Lung microvascular endothelial cell (primary cell): ENCODE measurements around the gene DAB2IP. TPM values are rescaled to one million over a fixed set of nuclear protein-coding genes. Genes with fewer than 3 reads are reported as not detected.
A peak's percentile ranks its signal among the peaks of the same experiment; 100 is the strongest.
"Not testable (repeated sequence)": the region's sequence is repeated elsewhere in the genome, so short reads cannot be mapped to it uniquely, and the experiment has no call there.

Experiments used
- DNase-seq, 2 donors: peaks; one replicate each; pipeline versions ENCODE4 v3.0.0 to v3.0.0-alpha.2; 2010; ENCODE audit warnings: low read depth in 2 of 2
- total RNA-seq: library from RNA; depleted of rRNA; stranded (reverse); fragments of >200 nt; gene quantifications from 2 replicates; pipeline ENCODE4 v1.2.1, GENCODE V29; 2014

Gene DAB2IP
- total RNA-seq = 14.1 and 16.3 TPM in 2 replicates

DNA sequence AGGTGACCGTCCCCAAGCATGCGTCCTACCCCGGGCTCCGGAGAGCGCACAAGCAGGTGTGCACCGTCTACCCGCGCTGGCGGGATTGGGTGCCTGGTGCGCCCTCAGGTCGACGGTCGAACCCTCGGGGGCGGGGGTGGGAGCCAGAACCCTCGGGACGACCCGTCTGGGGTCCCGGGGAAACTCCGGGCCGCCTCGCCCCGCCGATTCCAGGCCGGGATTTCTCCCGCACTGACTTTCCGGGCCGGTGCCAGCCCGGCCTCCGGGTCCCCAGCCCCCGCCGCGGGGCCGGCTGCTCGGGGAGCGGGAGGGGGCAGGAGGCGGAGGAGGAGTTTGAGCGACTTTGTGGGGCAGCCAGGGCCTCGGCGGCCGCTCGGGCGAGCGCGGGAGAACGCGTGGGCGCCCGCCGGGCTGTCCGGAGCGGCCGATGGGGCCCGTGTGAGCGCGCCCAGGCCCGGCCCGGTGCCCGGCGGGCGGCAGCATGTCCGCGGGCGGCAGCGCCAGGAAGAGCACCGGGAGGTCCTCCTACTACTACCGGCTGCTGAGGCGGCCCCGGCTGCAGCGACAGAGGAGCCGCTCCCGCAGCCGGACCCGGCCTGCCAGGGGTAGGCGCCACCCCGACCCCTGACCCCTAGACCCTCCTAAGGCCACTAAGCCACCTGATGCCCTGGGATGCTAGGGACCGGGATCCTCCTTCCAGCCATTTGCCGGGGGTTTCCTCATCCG lies at the start of gene DAB2IP:
DAB2IP (plus strand) TSS at position 340 of the 726 bp plus-strand sequence; CDS start at position 482, 142 bp downstream.
- peak; percentile 22 to 70 for DNase-seq

DNA sequence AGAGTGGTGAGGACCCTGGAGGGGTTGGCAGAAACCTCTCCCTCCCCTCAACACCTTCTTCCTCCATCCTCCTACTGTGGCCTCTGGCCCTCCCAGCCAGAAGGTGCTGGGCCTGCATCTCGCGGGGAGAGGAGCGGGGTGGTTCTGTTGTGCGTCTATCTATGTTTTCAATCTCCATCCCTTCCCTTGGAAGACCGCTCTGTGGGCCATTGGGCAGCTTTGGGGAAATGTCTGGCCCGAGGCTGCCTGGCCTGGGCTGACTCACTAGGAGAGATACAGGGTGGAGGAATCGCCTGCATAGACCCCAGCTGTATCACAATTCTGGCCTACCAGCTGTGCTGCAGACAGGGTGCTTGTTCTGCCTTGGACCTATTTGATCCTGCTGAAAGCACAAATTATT lies 48.4 kb upstream of the DAB2IP start:
- DNase-seq = no peak

DNA sequence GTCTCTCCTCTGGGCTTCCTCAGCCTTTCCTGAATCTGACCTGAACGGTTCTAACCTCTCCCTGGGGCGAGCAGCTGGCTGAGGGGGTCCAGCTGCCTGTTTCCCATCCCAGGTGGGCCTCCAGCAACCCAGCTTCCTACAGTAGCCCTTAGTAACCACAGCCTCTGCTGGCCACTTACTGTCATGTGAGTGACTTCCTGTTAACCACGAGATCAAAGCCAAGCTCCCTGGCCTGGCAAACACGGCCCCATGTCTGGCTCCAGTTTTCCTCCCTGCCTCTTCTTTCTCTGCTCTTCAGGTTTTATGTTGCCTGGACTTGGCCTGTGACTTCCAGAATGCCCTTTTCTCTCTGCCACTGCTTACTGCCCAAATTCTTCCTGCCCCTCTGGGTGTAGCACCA lies 47.2 kb upstream of the DAB2IP start:
- peak in 1 of 2 donors; percentile 70 for DNase-seq

DNA sequence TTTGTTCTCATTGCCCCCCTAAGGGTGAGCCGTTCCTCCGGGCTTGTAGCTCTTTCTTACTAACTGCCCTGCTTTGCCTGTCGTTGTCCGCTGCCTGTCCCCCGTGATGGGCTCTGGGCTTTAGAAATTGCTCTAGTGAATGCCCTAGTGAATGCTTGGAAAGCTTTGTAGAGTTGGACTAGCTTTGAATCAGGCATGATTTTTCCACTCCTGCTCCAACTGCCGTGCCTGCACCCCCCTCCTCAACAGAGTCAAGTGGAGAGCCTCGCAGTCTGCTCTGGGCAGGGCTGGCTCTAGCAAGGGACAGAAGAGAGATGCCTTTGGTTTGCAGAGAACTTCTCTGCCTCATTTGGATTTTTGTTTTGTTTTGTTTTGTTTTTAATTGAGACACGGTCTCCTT lies 46.8 kb upstream of the DAB2IP start:
- DNase-seq = no peak

DNA sequence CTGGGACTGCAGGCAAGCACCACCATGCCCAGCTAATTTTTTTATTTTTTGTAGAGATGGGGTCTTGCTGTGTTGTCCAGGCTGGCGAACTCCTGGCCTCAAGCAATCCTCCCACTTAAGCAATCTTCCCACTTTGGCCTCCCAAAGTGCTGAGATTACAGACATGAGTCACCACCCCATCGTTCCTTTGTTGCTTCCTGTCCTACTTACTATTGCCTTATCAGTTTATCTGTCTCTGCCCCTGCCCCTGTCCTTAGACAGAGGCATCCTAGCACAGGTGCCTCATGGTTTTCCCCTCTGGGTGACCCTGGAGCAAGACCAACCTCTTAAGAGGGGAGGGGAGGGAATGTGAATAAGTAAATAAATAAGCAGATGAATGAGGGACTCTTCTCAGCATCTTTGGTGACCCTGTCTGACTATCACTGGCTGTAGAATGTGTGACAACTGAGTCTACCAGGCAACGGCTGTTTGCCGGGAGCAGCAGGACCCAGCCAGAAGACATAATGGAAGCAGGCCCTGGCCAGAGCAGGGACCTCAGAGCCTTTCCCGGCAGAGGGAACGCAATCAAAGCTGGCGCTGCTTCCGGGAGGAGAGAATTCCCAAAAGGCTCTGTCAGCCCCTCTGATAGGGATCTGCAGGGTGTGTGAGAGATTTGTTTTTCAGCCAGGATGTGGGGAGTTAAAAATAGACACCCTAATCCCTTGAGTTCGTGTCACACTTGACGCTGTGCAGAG lies 43.8 kb upstream of the DAB2IP start:
- DNase-seq = peak in 1 of 2 donors; percentile 22

DNA sequence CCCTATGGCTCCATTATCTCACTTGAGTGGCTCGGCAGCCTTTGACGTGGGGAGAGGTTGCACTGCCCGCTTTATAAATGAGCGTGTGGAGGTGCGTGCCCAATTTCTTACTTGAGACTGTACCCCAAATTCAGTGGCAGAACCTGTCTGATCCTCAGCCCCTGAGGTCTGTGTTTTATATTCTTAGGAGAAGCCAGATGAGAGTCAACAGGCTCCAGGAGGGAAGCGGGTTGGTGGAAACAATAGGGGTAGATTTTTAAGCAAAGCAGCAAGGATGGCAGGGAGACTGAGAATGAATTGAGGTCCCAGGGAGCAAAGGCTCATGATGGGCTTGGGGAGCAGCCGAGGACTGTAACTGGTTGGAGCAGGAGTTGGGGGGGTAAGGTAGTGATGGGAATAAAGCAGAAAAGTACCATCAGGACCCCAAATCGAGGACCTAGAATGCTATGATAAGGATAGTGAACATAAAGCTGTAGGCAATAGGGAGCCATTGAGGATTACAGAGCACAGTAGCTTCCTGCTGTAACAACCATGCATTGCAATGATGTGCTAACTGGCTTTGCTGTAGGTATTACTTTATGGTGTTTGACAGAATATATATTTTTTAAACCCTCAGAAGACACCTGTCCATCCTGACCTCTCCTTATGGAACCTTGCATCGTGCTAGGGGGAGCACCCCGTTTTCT lies 43.1 kb upstream of the DAB2IP start:
- DNase-seq = no peak

DNA sequence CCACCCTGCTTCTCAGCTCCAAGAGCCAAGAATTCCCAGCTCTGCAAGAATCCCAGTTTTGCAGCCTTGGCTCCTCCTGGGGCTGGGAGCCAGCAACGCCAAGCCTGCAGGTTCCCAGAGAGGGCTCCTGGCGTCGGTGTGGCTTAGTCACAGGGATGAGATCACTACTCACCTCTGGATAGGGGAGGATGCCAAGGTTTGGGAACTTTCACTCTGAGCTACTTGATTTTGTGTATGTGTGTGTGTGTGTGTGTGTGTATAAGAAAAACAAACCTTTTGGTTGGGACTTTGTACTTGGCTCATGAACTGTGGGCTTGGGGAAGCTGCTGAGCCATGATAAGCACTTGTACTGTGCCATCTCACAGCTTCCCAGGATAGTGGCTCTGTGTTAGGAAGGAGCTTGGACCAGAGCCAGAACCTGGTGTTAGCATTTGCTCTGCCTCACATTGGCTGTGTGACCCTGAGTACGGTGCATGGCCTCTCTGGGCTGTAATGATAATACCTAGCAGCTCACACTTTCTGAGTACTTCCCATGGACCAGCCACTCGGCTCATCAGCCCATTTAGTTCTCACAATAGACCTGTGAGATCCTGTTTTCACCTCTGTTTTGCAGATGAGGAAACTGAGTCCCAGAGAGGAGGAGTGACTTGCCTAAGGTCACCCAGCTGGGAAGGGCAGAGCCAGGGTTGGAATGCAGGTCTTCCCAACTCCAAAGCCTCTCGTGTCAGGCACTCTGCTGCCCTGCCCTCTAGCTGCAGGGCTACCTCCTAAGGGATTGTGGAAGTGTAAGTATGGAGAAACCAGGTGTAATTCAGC lies 41.4 kb upstream of the DAB2IP start:
- DNase-seq = peak; percentile 15 to 63

DNA sequence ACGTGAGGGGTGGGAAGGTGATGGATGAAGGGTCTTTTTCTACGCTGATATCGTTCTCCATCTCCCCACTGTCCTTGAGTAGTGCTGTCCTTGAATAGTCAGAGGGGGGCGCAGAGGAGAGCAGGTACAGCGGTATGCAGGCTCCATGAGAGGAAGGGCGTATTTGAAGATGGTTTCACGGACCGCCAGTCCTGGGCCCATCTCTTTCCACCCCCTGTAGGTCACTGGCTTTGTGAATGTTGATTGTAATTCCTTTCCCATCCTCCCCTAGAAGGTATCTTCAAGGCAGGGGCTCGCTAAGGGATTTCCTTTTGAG lies 40.8 kb upstream of the DAB2IP start:
- DNase-seq = no peak

DNA sequence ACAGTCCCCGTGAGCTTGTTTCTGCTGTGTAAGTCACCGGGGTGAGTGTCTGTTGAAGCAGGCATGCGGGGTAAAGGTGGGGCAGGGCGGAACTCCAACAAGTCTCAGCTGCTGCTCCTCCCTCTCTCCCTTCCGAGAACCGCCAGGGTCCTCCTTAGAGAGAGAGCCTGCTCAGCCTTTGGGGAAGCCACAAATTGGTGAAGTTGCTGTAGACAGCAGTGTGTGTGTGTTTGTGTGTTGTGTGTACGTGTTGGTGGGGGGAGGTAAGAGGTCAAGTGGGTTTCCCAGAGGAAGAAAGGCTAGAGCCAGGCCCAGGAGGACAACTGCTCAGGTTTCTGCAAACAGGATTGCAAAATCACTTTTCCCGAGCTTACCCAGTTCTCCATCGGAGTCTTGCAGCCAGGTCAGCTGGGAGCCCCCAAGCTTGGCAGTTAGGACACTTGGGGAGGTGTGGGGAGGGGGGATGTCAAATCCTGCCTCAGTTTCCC lies 38.9 kb upstream of the DAB2IP start:
- no peak for DNase-seq

DNA sequence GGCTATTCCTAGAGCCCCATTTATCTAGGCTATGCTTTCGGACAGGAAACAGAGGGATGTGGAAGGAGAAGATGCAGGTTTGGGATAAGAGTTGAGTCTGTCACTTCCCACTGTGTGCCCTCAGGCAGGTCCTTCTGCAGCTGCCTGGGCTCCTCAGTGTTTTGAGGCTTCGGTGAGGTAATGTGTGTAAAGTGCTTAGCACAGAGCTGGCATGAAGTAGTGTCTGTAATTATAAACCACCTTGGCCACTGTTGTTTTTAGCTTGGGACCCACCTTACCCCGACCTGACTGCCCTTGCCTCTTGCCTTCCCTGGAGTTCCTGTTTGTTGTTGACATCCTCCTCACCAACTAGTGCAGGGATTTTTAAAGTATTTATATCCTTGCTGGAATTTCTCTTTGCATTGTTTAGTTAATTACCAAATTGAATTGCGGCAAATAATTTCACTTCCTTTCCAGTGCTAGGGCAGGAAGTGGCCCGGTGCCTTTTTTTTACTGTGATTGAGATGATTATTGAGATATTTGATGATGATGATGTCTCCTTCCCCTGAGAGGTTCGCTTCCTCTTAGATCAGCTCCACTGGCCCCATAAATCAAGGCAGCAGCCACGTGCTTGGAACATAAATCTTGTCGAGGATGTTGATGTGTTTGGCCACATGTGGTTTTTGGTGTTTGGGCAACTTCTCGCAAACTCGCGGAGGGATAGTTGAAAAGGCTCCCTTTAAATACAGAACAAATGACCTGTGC lies 38.3 kb upstream of the DAB2IP start:
- DNase-seq = peak in 1 of 2 donors; percentile 27

DNA sequence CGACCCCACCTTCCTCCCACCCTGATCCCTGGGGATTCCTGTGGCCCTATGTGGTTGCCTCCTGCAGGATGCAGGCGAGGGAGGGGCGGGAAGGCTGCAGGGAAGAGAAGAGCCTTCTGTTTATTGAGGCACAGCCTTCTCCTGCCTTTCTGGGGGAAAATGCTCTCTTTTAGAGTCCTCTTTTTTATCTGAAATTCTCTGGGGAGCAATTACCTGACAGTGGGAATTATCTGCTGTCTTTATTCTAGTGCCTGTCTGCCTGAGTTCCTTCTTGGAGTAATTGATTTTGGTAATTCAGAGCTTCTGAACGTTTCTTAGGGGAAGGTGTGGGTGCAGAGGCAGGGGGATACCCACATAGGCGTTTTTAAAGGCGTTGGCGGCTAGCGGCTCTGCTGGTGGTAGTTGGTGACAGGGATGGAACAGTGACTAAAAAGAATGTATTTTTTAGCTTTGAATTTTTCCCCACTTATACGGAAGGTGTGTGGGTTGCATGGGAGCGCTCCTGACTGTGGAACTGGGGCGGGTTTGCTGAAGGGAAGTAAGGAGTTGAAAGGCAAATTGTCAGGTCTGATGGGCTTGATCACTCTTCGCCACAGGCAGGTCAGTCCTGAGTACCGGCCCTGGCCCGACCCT lies 35.2 kb upstream of the DAB2IP start:
- no peak for DNase-seq

DNA sequence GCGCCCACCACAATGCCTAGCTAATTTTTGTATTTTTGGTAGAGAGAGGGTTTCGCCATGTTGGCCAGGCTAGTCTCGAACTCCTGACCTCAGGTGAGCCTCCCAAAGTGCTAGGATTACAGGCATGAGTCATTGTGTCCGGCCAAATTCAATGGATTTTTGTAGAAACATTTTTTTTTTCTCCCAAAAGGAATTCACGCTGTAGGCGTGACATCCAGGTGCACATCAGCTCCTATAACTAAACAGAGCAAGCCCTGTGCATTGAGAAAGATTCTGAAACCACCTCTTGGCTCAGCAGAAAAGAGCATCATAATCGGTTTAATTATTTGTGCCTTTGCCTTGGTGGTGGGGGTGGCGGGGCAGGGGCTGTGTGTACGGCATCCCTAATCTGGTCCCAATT lies 32.9 kb upstream of the DAB2IP start:
- no peak for DNase-seq

DNA sequence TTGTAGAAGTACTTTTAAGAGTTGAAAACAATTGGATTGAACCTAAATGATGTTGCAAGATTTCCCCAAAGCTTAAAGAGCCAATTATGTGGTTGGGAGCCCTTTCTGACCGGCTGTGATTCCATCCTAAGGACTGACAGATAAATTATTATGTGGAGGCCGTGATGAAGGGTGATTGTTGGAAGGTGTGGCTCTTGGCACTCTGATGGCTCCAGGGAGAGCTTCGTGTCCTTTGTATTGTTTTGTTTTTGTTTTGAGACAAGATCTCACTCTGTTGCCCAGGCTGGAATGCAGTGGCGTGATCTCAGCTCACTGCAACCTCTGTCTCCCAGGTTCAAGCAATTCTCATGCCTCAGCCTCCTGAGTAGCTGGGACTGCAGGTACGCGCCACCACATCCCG lies 32.5 kb upstream of the DAB2IP start:
- not testable (repeated sequence) for DNase-seq

DNA sequence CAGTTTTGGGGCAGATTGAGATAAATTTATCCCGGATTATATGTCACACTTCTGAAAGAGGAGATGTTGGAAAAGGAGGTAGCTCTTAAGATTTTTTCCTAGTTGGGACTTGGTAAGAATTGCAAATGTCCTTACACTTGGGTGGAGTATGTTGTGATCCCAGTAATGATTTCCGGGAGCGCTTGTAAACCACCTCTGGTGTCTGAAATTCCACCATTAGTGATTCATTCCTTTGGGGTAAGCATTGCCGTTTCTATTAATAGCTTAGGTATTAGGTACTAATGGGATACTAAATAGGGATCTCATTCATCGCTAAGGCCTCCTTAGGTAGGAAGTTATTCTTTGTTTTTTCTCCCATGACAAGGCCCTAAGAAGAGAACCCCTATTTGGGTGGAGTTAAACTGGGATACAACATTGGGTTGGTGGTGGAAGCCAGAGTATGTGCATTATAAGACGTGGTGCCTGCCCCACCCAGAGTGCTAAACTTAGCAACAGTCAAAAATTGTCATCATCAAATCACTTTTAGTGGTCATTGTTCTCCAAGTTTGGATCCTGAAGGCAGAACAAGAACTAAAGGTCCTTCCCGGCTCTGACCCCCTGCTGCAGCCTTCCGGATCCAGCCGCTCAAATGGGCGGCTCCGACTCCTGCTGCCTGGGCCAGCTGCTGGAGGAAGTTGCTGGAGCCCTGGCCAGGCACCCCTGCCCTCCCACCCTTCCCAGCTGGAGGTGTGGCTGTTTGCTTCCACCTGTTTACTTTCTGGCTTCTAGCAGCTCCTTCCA lies 31.7 kb upstream of the DAB2IP start:
- peak in 1 of 2 donors; percentile 37 for DNase-seq

DNA sequence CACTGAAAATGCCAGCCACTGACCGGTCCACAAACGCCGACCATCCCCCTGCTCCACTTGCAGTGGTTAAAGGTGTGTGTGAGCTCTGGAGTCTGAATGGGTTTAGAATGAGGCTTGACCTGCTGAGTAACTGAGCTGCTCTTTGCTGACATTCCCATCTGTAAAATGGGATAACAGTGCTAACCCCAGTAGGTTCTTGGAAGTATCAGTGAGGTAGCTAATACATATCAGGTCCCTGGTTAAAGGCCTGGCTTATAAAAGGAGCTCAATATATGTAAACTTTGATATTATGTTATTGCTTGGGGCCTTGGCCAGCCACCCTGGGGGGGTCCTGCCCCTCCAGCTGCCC lies 31.1 kb upstream of the DAB2IP start:
- DNase-seq = no peak

DNA sequence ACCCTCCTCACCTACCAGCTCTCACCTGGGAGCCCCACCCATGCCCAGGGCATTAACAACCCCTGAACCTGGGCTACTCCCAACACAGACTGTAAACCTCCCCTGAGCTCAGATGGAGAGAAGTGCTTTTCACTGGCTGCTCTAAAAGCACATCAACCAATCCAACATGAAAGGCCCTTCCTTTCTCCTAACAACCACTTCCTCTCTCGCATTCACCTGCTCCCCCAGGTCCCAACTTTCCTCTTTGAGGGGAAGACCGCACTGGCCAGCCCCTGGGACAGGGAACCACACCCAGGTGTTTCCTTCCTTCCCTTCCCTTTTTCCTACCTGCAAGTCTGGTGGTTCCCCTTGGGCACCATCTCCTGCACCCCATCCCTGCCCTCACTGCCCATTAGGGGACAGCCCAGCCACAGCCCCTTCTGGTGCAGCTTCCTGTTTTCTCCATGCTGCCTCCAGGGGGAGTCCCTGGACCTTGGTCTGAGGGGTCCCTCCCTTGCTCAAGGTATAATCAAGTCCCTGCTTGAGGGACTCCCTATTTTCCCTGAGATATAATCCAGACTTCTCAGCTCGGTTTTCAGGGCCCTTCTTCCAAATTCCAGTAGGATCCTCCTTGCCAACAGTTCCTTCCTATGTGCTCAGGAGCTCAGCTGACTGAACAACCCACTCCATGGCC lies 30.5 kb upstream of the DAB2IP start:
- DNase-seq = peak in 1 of 2 donors; percentile 30

DNA sequence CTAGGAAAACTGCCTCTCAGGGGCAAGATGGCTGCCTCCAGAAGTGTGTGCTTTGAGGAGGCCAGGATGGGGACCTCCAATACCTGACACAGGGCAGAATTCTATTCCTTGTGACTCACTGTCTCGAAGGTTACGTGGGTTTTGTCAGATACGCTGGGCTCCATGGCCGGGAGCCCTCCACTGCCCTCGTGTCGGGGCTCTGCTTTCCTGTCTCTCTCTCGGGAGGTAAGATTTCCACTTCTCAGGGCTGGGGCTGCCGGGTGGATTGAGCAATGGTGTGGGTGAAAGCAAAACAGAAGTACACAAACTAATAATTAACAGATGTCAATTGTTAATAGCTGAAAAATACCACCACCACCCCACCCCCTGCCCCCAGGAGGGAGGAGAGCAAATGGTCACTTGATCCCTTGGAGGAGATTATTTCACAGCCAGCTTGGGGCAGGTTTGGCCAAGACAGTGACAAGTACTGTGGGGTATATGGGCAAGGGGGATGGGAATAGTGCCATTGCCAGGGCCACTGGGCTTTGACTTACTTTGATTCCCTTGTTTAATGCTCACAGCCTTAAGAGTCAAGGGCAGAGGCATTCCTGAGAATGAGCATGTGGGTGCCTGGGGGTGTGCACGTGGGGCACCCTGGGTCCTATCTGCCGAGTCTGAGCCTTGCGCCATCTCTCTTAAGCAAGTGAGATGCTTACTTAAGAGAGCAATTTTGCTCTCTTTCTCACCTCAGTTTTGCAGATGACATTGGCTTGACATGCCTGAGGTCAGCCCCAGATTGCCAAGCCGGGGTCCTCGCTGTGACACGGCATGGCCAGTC lies 28.8 kb upstream of the DAB2IP start:
- DNase-seq = no peak

DNA sequence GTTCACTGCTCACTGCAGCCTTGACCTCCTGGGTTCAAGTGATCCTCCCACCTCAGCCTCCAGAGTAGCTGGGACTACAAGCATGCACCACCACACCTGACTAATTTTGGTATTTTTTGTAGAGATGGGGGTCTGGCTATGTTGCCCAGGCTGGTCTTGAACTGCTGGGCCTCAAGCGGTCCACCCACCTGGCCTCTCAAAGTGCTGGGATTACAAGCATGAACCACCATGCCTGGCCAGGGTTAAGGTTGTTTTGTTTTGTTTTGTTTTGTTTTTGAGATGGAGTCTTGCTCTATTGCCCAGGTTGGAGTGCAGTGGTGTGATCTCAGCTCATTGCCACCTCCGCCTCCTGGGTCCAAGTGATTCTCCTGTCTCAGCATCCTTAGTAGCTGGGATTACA lies 28.0 kb upstream of the DAB2IP start:
- DNase-seq = not testable (repeated sequence)
